Liver (tissue), 9 donors: Measurements from ENCODE around the gene ZNF831. TPM values are rescaled to one million over a fixed set of nuclear protein-coding genes. Genes with fewer than 3 reads are reported as not detected.

Experiments
- DNase-seq: peaks from one replicate; pipeline ENCODE4 v3.0.0-alpha.2; 2017; ENCODE audit warnings: low spot score
- H3K27ac ChIP-seq, 2 donors: one replicate each; pipeline ENCODE4 v1.7.0; 2013; ENCODE audit warnings: inconsistent platforms in 2 of 2, low read length in 2 of 2, control low read depth in 1 of 2, low read depth in 1 of 2, mild to moderate bottlenecking in 1 of 2
- H3K27me3 ChIP-seq, 4 donors: one replicate each; pipeline versions ENCODE4 v1.6.1 to v1.7.0; 2013; ENCODE audit warnings: low read length in 3 of 4, inconsistent platforms in 1 of 4, mild to moderate bottlenecking in 1 of 4, moderate library complexity in 1 of 4; ENCODE audit not compliant: control insufficient read depth in 4 of 4, insufficient read depth in 4 of 4
- H3K36me3 ChIP-seq, 4 donors: one replicate each; pipeline versions ENCODE4 v1.6.1 to v1.7.0; 2013; ENCODE audit warnings: low read length in 3 of 4, mild to moderate bottlenecking in 3 of 4, low read depth in 1 of 4, moderate library complexity in 1 of 4; ENCODE audit not compliant: control insufficient read depth in 4 of 4, insufficient read depth in 3 of 4
- H3K4me1 ChIP-seq, 4 donors: one replicate each; pipeline versions ENCODE4 v1.6.1 to v1.7.0; 2013; ENCODE audit warnings: low read length in 3 of 4, mild to moderate bottlenecking in 3 of 4, moderate library complexity in 1 of 4; ENCODE audit not compliant: control insufficient read depth in 4 of 4, insufficient read depth in 4 of 4
- H3K4me3 ChIP-seq, 3 donors: one replicate each; pipeline versions ENCODE4 v1.6.1 to v1.7.0; 2013; ENCODE audit warnings: low read length in 3 of 3, control low read depth in 1 of 3, low read depth in 1 of 3, mild to moderate bottlenecking in 1 of 3
- H3K9ac ChIP-seq, 2 donors: one replicate each; pipeline ENCODE4 v1.7.0; 2013; ENCODE audit warnings: low read length in 2 of 2, mild to moderate bottlenecking in 2 of 2, moderate library complexity in 2 of 2, control low read depth in 1 of 2, low read depth in 1 of 2
- H3K9me3 ChIP-seq, 4 donors: one replicate each; pipeline versions ENCODE4 v1.6.1 to v1.7.0; 2013; ENCODE audit warnings: low read length in 3 of 4; ENCODE audit not compliant: control insufficient read depth in 4 of 4
- ATF3 ChIP-seq: IDR thresholded peaks from 2 replicates; pipeline ENCODE4 v1.6.1; 2016; ENCODE audit warnings: antibody characterized with exemption
- CTCF ChIP-seq: fragments of 150-350 bp; IDR thresholded peaks from 2 replicates; pipeline ENCODE4 v1.5.1; 2017; ENCODE audit warnings: improper control_type of control experiment, low read depth, low read length; ENCODE audit not compliant: missing input control
- EGR1 ChIP-seq, 2 donors: IDR thresholded peaks; 2 replicates each; pipeline ENCODE4 v1.6.1; 2016 to 2018; ENCODE audit warnings: antibody characterized with exemption in 2 of 2, low read depth in 2 of 2
- FOXA1 ChIP-seq: IDR thresholded peaks from 2 replicates; pipeline ENCODE4 v1.6.1; 2016; ENCODE audit warnings: antibody characterized with exemption
- FOXA2 ChIP-seq: IDR thresholded peaks from 2 replicates; pipeline ENCODE4 v1.6.1; 2016; ENCODE audit warnings: antibody characterized with exemption
- GABPA ChIP-seq, 2 donors: IDR thresholded peaks in 1 of 2; conservative IDR thresholded peaks in 1 of 2; 2 replicates each; pipeline ENCODE4 v1.6.1; 2016; ENCODE audit warnings: antibody characterized with exemption in 2 of 2, mild to moderate bottlenecking in 1 of 2, moderate library complexity in 1 of 2
- HNF4A ChIP-seq, 2 donors: conservative IDR thresholded peaks; 2 replicates each; pipeline ENCODE4 v1.6.1; 2016; ENCODE audit warnings: antibody characterized with exemption in 2 of 2, mild to moderate bottlenecking in 2 of 2
- HNF4G ChIP-seq: IDR thresholded peaks from 2 replicates; pipeline ENCODE4 v1.6.1; 2016; ENCODE audit warnings: antibody characterized with exemption
- JUND ChIP-seq, 2 donors: IDR thresholded peaks; 2 replicates each; pipeline ENCODE4 v1.6.1; 2016; ENCODE audit warnings: antibody characterized with exemption in 2 of 2
- MAX ChIP-seq: IDR thresholded peaks from 2 replicates; pipeline ENCODE4 v1.6.1; 2016; ENCODE audit warnings: antibody characterized with exemption
- NR2F2 ChIP-seq: IDR thresholded peaks from 2 replicates; pipeline ENCODE4 v1.6.1; 2016; ENCODE audit warnings: antibody characterized with exemption
- RAD21 ChIP-seq, 2 donors: IDR thresholded peaks; 2 replicates each; pipeline ENCODE4 v1.6.1; 2016; ENCODE audit warnings: antibody characterized with exemption in 2 of 2, mild to moderate bottlenecking in 2 of 2
- SP1 ChIP-seq: IDR thresholded peaks from 2 replicates; pipeline ENCODE4 v1.6.1; 2018; ENCODE audit warnings: antibody characterized with exemption, mild to moderate bottlenecking
- TAF1 ChIP-seq: conservative IDR thresholded peaks from 2 replicates; pipeline ENCODE4 v1.6.1; 2016; ENCODE audit warnings: antibody characterized with exemption, mild to moderate bottlenecking
- YY1 ChIP-seq: IDR thresholded peaks from 2 replicates; pipeline ENCODE4 v1.6.1; 2016; ENCODE audit warnings: antibody characterized with exemption, mild to moderate bottlenecking
- ZBTB33 ChIP-seq: IDR thresholded peaks from 2 replicates; pipeline ENCODE4 v1.6.1; 2016; ENCODE audit warnings: antibody characterized with exemption
- WGBS: extraction: QIAGEN DNeasy Blood & Tissue Kit; methylation state at CpG from one replicate; pipeline ENCODE4 v1.1.7; 2013; 5-methylcytosine and 5-hydroxymethylcytosine counted together
- polyA plus RNA-seq, 2 donors: library from polyadenylated mRNA; stranded (reverse) in 1 of 2; unstranded in 1 of 2; fragments of 200-250 nt in 1 of 2; fragments of >200 nt in 1 of 2; fragmentation: Nextera tagmentation in 1 of 2; extraction: Ambion mirVana in 1 of 2; gene quantifications; one replicate each; pipeline versions ENCODE4 v1.2.1 to v1.2.3, GENCODE V29; 2013 to 2015
- total RNA-seq, 2 donors: library from RNA; depleted of rRNA; stranded (reverse); fragments of >200 nt; gene quantifications; one replicate each; pipeline ENCODE4 v1.2.3, GENCODE V29; 2014
- donor health status: healthy.
- donor health status: healthy.
- donor health status: healthy.
- donor health status: healthy.
- donor health status: healthy.

The ZNF831 gene
- total and polyA plus RNA-seq, 4 donors, result 0.06 to 0.75 (median 0.13) TPM

- Histone ChIP-seq H3K4me3 (no peak overlapping the region), H3K9me3 (no peaks in the 10 kb centered on the region), H3K4me1 (no peaks in the 10 kb centered on the region), H3K36me3 (no peaks in the 10 kb centered on the region), H3K27ac (no peak overlapping the region), H3K9ac (peak overlapping the region in 1 of 2 donors; percentile 22), H3K27me3 (peaks cover 0 to 2% (median 0%) of the 10 kb centered on the region in 4 donors)
- no peak for DNase-seq
- no peak for TF ChIP-seq SP1
- TF ChIP-seq HNF4G, result no peak
- no peak for TF ChIP-seq MAX
- no peak for TF ChIP-seq GABPA (IDR thresholded peaks at IDR 0.05 in 1 of 2, conservative IDR thresholded peaks at IDR 0.05 in 1 of 2)
- no peak for TF ChIP-seq CTCF
- no peak for TF ChIP-seq ZBTB33
- TF ChIP-seq FOXA2, result no peak
- TF ChIP-seq EGR1 (IDR thresholded peaks at IDR 0.05; ENCODE audit: low read depth in 2 of 2), result no peak
- TF ChIP-seq JUND (IDR thresholded peaks at IDR 0.05), result no peak
- no peak for TF ChIP-seq FOXA1
- 64% methylated on average over 9 of the region's 9 CpGs for WGBS
Measured at GRCh38 chr20:59164686-59165391, 1.2 kb downstream of the ZNF831 start.

GRCh38 chr20:59165396-59165795 lies 1.8 kb downstream of the ZNF831 start:
- H3K36me3 ChIP-seq, result no peaks in the 10 kb centered on the region
- no peaks in the 10 kb centered on the region for H3K9me3 ChIP-seq
- no peak for DNase-seq
- H3K27ac ChIP-seq, result peak overlapping the region in 1 of 2 donors; percentile 36
- WGBS, result 63% methylated on average over 1 of the region's 1 CpG
- H3K4me1 ChIP-seq, result no peaks in the 10 kb centered on the region
- no peak overlapping the region for H3K4me3 ChIP-seq
- H3K9ac ChIP-seq, result no peak overlapping the region
- TF ChIP-seq YY1 (no peak), JUND (IDR thresholded peaks at IDR 0.05) (no peak), MAX (no peak), ATF3 (no peak), NR2F2 (no peak), RAD21 (IDR thresholded peaks at IDR 0.05) (no peak), TAF1 (no peak), CTCF (no peak), FOXA2 (no peak), EGR1 (IDR thresholded peaks at IDR 0.05; ENCODE audit: low read depth in 2 of 2) (no peak), HNF4A (conservative IDR thresholded peaks at IDR 0.05) (no peak)
- H3K27me3 ChIP-seq, result peaks cover 0 to 2% (median 0%) of the 10 kb centered on the region in 4 donors
